MM.1S (cell line): ENCODE results near the gene RASL10A.

Source experiments
- CTCF ChIP-seq: fragments of 300-600 bp; sonication (generic); IDR thresholded peaks from 2 replicates; pipeline ENCODE4 v1.5.1; 2016; ENCODE audit warnings: antibody characterized with exemption, low read length, mixed read lengths
- EZH2 ChIP-seq: fragments of 300-600 bp; sonication (generic); optimal IDR thresholded peaks from 2 replicates; pipeline ENCODE3; 2017; ENCODE audit warnings: low read depth, mild to moderate bottlenecking, antibody characterized with exemption, low read length, mixed read lengths
- EZH2phosphoT487 ChIP-seq: fragments of 300-600 bp; sonication (generic); IDR thresholded peaks from 2 replicates; pipeline ENCODE4 v1.6.1; 2018; ENCODE audit warnings: antibody characterized with exemption, low read length

GRCh38 chr22:29308148-29308790 lies 7.2 kb downstream of the RASL10A start:
- TF ChIP-seq CTCF (no peak), EZH2 (no peak), EZH2phosphoT487 (no peak)
